Omental fat pad (tissue), 4 donors: ENCODE data around the gene RBMX. TPM values are rescaled to one million over a fixed set of nuclear protein-coding genes. Genes with fewer than 3 reads are reported as not detected.

ENCODE experiments used
- ATAC-seq: fragments of 150-250 bp; one replicate; pipeline ENCODE4 v1.9.1; 2016; ENCODE audit warnings: mild to moderate bottlenecking, moderate library complexity; ENCODE audit not compliant: low FRiP score
- DNase-seq: peaks from one replicate; pipeline ENCODE4 v3.0.0-alpha.2; 2019; ENCODE audit warnings: low spot score
- small RNA-seq: library from RNA; depleted of rRNA; stranded (forward); fragments of <200 nt; gene quantifications from one replicate; pipeline ENCODE3, GENCODE V24; 2016
- total RNA-seq, 4 donors: library from RNA; depleted of rRNA; stranded (reverse); fragments of >200 nt; gene quantifications; one replicate each; pipeline ENCODE4 v1.1.0, GENCODE V29; 2016
- TF ChIP-seq, protein P1 (sequence below), 3 donors: fragments of 450-650 bp; IDR thresholded peaks; one replicate each; pipeline ENCODE4 v1.5.1; 2016 to 2017; ENCODE audit warnings: antibody characterized with exemption in 3 of 3, mild to moderate bottlenecking in 3 of 3, moderate library complexity in 2 of 3

Gene RBMX
- total RNA-seq, 4 donors from 2014 or later: 168 to 207 (median 184) TPM

DNA sequence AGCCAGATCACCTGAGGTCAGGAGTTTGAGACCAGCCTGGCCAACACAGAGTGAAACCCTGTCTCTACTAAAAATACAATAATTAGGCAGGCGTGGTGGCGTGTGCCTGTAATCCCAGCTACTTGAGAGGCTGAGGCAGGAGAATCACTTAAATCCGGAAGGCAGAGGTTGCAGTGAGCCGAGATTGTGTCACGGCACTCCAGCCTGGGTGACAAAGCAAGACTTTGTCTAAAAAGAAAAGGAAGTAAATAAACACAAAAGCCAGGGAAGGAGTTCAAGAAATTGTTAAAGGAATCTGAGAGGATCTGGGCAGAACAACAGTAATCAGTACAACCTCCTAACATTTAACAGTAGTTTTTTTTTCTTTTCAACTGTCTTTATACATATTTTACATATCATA is 51.1 kb downstream of the RBMX start:
- DNase-seq (no peak), ATAC-seq (no peak)
- TF ChIP-seq, protein P1, sequence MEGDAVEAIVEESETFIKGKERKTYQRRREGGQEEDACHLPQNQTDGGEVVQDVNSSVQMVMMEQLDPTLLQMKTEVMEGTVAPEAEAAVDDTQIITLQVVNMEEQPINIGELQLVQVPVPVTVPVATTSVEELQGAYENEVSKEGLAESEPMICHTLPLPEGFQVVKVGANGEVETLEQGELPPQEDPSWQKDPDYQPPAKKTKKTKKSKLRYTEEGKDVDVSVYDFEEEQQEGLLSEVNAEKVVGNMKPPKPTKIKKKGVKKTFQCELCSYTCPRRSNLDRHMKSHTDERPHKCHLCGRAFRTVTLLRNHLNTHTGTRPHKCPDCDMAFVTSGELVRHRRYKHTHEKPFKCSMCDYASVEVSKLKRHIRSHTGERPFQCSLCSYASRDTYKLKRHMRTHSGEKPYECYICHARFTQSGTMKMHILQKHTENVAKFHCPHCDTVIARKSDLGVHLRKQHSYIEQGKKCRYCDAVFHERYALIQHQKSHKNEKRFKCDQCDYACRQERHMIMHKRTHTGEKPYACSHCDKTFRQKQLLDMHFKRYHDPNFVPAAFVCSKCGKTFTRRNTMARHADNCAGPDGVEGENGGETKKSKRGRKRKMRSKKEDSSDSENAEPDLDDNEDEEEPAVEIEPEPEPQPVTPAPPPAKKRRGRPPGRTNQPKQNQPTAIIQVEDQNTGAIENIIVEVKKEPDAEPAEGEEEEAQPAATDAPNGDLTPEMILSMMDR (IDR thresholded peaks at IDR 0.05): no peak

GRCh38 chrX:136828830-136829229 is 51.7 kb downstream of the RBMX start:
- ATAC-seq (no peak), DNase-seq (no peak)
- TF ChIP-seq, protein P1 (IDR thresholded peaks at IDR 0.05): no peak

- no peak for ATAC-seq
- DNase-seq: no peak
- TF ChIP-seq, protein P1 (IDR thresholded peaks at IDR 0.05): no peak
Observed at GRCh38 chrX:136827026-136827425, 53.5 kb downstream of the RBMX start.

GRCh38 chrX:136825771-136826170 is 54.8 kb downstream of the RBMX start:
- ATAC-seq (no peak), DNase-seq (no peak)
- TF ChIP-seq, protein P1 (IDR thresholded peaks at IDR 0.05): no peak

Small RNA genes within 50 kb of the gene (small RNA-seq; reads per million reads assigned to genes)
- not detected for gene SNORD61

Other genes starting within 250 kb of the RBMX start
- gene CD40LG, start 232.6 kb downstream of the RBMX start, total RNA-seq: 1 to 10 TPM in 1 of 4 donors, under 1 TPM in 2, not detected in 1; 0.36 to 1.4 (median 0.50) TPM
- gene ARHGEF6, start 99.8 kb downstream of the RBMX start, total RNA-seq: 100 to 1,000 TPM in 1 of 4 donors, 10 to 100 TPM in 3; 38.8 to 150 (median 57.5) TPM
- not detected for gene GPR101, start 153.3 kb upstream of the RBMX start, total RNA-seq